ENCODE results near the gene PMIS2. TPM values are rescaled to one million over a fixed set of nuclear protein-coding genes. Genes with fewer than 3 reads are reported as not detected.

The PMIS2 gene
- total RNA-seq, 6 experiments from 2014 or later = not detected

- Histone ChIP-seq H3K27me3 (no peaks in the 10 kb centered on the region), H3K27ac (no peak overlapping the region), H3K36me3 (no peaks in the 10 kb centered on the region), H3K4me3 (no peak overlapping the region), H3K9me3 (no peaks in the 10 kb centered on the region), H3K4me1 (no peaks in the 10 kb centered on the region)
- TF ChIP-seq POLR2A (IDR thresholded peaks at IDR 0.05) (no peak), CTCF (IDR thresholded peaks at IDR 0.05) (no peak)
- 81% methylated on average over 6 of the region's 7 CpGs for WGBS (ENCODE audit: insufficient coverage, low coverage, low lambda C conversion rate, missing lambda C conversion rate)
- DNase-seq (no peak), ATAC-seq (no peak)
- intact Hi-C loops (cut with DNase I) = no loop called here
Measured at GRCh38 chr19:35566738-35567137, 19.2 kb upstream of the PMIS2 start.

GRCh38 chr19:35569281-35569781, 16.6 kb upstream of the PMIS2 start:
- peak in 1 of 4 donors; percentile 29 for ATAC-seq

GRCh38 chr19:35571406-35571965, 14.5 kb upstream of the PMIS2 start:
- no peaks in the 10 kb centered on the region for H3K4me1 ChIP-seq
- peaks cover 0 to 4% (median 1%) of the 10 kb centered on the region in 4 donors for H3K9me3 ChIP-seq
- TF ChIP-seq CTCF (IDR thresholded peaks at IDR 0.05) (no peak), POLR2A (IDR thresholded peaks at IDR 0.05) (no peak)
- no peaks in the 10 kb centered on the region for H3K27me3 ChIP-seq
- H3K36me3 ChIP-seq = no peaks in the 10 kb centered on the region
- no peak overlapping the region for H3K27ac ChIP-seq
- WGBS (ENCODE audit: insufficient coverage, low coverage, low lambda C conversion rate, missing lambda C conversion rate) = 80% methylated on average over 1 of the region's 1 CpG
- no peak for DNase-seq
- H3K4me3 ChIP-seq = no peak overlapping the region
- ATAC-seq = no peak
- intact Hi-C loops (cut with DNase I) = no loop called here

More at GRCh38 chr19:35569281-35569781, 16.6 kb upstream of the PMIS2 start:
- DNase-seq = no peak
- H3K4me3 ChIP-seq = no peak overlapping the region
- H3K4me1 ChIP-seq = no peaks in the 10 kb centered on the region
- no peak for TF ChIP-seq CTCF (IDR thresholded peaks at IDR 0.05)
- TF ChIP-seq POLR2A (IDR thresholded peaks at IDR 0.05) = no peak
- intact Hi-C loops (cut with DNase I) = no loop called here
- no peaks in the 10 kb centered on the region for H3K9me3 ChIP-seq
- no peak overlapping the region for H3K27ac ChIP-seq
- no peaks in the 10 kb centered on the region for H3K36me3 ChIP-seq
- 53% methylated on average over 4 of the region's 5 CpGs for WGBS (ENCODE audit: insufficient coverage, low coverage, low lambda C conversion rate, missing lambda C conversion rate)
- no peaks in the 10 kb centered on the region for H3K27me3 ChIP-seq

GRCh38 chr19:35577918-35578317, 8.1 kb upstream of the PMIS2 start:
- H3K27me3 ChIP-seq = no peaks in the 10 kb centered on the region
- no peaks in the 10 kb centered on the region for H3K36me3 ChIP-seq
- TF ChIP-seq CTCF (IDR thresholded peaks at IDR 0.05) = no peak
- peaks cover 0 to 4% (median 1%) of the 10 kb centered on the region in 4 donors for H3K9me3 ChIP-seq
- H3K27ac ChIP-seq = no peak overlapping the region
- no peak overlapping the region for H3K4me3 ChIP-seq
- intact Hi-C loops (cut with DNase I) = no loop called here
- no peak for DNase-seq
- H3K4me1 ChIP-seq = no peaks in the 10 kb centered on the region
- ATAC-seq = no peak
- 50% methylated on average over 1 of the region's 1 CpG for WGBS (ENCODE audit: insufficient coverage, low coverage, low lambda C conversion rate, missing lambda C conversion rate)
